Stimulated activated CD8-positive, alpha-beta memory T cell treated with anti-CD3 and anti-CD28 coated beads, Interleukin-4, amount 100 ng/mL, for 24 hours (primary cell): ENCODE results near the gene DTX2.
"Not testable (repeated sequence)": the region's sequence is repeated elsewhere in the genome, so short reads cannot be mapped to it uniquely, and the experiment has no call there.

ENCODE experiments used
- DNase-seq: peaks from one replicate; pipeline ENCODE4 v3.0.0-alpha.2; 2020; ENCODE audit warnings: low read depth

DTX2 gene

DNA sequence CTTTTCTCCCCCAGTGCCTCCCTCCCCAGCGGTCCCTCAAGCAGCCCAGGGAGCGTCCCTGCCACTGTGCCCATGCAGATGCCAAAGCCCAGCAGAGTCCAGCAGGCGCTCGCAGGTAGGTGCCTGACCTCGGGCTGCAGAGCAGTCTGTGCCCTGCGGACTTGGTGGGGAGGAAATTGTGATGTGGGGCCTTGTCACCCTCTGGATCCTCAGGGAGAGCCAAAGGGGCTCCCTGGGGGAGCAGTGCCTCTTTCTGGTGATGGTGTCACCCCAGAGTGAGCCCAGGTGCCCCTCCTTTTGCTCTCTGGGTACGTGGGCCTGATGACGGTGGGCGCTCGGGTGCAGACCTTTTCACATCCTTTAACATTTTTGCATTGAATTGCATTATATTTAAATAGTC is 30.6 kb downstream of the DTX2 start:
- DNase-seq = not testable (repeated sequence)

DNA sequence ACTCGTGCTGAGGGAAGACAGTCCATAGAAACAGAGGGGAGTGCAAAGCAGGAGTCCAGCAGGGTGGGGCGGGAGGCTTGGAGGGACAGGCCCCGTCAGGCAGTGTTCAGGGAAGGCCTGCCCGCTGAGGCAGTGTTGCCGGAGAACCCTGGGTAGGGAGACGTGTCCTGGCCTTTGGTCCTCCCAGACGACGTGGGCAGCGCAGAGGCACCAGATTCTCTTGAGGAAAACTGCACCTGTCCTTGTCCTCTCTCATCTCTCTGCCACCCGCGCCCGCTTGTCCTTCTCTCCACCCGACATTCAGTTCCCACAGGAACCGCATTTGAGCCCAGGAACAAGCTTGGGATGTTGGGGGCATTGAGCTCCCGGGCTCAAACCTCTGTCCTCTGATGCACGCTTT is 34.2 kb downstream of the DTX2 start:
- DNase-seq = not testable (repeated sequence)

DNA sequence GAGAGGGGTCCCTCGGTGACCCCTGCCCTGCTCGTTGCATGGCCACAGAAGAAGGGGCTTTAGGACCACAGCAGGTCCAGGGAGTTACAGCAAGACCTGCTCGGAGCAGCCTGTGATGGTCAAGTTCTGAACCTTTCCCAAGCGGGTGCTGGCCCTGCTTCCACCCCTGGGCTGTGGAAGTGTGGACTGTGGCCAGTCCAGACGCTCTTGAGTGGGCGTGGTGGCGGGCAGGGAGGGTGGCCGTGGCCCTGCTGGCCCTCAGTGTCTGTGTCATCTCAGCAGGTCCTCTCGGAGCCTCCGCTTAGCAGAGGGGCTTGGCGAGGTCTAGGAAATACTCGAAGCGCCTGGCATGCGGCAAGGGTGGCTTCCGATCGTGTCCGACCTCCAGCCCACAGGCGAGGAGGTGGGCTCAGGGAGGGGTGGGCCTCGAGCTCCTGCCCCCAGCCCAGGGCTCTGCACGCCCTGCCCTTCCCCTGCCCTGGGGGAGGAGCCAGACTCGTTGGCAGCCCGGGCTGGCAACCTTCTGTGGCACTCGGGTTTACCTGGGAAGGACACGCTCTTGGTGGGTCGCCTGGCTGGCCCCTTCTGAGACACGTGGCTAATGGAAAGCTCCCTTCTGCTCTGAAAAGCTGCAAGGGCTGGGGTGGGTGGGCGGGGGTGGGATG is 36.5 kb downstream of the DTX2 start:
- not testable (repeated sequence) for DNase-seq

DNA sequence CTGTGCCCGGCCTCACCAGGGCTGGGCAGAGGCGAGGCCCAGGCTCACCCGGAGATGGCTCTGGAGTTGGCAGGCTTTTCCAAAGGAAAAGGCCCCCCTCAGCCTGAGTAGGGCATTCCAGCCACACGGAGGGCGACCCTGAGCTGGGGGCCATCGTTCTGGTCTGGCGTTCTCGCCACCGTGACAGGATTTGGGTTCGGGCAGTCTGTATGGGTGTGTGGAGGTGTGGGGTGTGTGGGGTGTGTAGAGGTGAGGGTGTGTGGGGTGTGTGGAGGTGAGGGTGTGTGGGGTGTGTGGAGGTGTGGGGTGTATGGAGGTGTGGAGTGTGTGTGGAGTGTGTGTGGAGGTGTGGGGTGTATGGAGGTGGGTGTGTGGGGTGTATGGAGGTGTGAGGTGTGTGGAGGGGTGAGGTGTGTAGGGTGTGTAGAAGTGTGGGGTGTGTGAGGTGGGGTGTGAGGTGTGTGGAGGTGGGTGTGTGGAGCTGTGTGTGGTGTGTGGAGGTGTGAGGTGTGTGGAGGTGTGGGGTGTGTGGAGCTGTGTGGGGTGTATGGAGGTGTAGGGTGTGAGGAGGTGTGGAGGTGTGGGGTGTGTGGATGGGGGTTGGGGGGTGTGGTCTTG is 37.2 kb downstream of the DTX2 start:
- DNase-seq = not testable (repeated sequence)

DNA sequence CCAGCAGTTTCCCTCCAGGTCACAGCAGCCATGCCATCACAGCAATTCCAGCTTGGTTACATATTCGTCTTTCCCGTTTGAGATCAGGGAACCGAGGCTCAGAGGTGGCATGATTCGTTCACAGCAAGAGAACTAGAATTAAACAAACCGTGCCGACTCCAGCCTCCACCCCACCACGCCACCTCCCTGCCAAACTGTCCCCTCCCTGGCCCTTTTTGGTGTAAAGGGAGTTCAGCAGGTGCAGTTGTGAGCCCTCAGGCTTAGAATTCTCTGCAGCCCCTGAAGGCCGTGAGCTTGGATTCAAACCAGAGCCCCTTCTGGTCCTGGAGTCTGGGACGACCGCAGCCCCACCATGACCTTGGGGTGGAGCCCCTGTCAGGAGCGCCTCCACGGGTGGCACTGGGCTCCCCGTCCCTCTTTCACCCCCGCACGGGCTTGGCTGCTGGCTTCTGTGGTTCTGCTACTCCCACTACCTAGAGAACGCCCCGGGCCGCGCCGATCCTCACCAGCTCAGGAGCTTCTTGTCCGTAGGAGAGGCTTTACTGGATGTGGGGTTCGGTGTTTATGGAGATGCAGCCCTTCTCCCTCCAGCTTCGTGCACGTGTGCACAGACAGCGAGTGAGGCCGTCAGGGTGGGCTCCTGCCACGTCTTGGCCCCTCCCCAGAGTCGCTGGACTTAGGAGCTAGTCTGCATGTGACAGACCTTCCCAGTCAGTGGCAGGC is 37.9 kb downstream of the DTX2 start:
- not testable (repeated sequence) for DNase-seq

GRCh38 chr7:76499924-76500241 is 38.4 kb downstream of the DTX2 start:
- not testable (repeated sequence) for DNase-seq

- DNase-seq = not testable (repeated sequence)
These were observed 40.7 kb downstream of the DTX2 start for GRCh38 chr7:76502224-76502623.

- not testable (repeated sequence) for DNase-seq
These were observed 41.3 kb downstream of the DTX2 start for GRCh38 chr7:76502836-76503235.

GRCh38 chr7:76503244-76503643 is 41.7 kb downstream of the DTX2 start:
- DNase-seq = not testable (repeated sequence)

DNA sequence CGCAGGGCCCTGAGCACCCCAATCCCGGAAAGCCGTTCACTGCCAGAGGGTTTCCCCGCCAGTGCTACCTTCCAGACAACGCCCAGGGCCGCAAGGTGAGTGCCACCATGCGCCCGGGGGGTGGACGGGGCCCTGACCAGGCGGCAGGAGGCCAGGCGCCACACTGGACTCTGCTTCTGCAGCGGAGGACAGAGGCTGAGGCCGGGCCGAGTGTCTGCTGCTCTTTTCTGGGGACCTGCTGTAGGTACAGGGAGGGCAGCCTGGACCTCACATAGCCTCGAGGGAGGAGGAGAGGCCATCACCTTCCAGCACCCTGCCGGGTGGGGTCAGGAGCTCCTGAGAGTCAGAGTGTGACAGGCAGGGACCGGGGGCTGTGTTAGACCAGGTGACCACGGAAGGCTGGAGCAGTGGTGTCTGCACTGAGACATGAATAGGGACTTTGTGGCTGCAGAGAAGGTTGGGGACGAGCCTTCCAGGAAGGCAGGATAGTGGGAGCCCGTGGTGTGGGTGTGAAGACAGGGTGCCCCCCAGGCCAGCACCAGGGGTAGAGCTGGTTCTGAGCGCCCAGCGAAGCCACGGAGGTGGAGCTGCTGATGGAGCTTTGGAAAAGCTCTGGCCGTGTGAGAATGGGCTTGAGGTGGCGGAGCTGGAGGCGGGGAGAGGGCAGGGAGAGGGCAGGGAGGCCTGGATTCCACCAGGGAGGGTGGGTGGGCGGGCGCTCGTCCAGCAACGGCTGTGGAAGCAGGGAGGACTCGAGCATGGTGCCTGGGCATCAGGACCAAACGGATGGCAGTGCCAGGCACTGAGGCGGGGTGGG is 43.0 kb downstream of the DTX2 start:
- DNase-seq = not testable (repeated sequence)

- no peak for DNase-seq
These were observed 43.9 kb downstream of the DTX2 start for GRCh38 chr7:76505168-76506080.

GRCh38 chr7:76506081-76506440 is 44.6 kb downstream of the DTX2 start:
- no peak for DNase-seq

GRCh38 chr7:76506643-76507042 is 45.1 kb downstream of the DTX2 start:
- DNase-seq = not testable (repeated sequence)

GRCh38 chr7:76507723-76508406 is 46.4 kb downstream of the DTX2 start:
- no peak for DNase-seq

DNA sequence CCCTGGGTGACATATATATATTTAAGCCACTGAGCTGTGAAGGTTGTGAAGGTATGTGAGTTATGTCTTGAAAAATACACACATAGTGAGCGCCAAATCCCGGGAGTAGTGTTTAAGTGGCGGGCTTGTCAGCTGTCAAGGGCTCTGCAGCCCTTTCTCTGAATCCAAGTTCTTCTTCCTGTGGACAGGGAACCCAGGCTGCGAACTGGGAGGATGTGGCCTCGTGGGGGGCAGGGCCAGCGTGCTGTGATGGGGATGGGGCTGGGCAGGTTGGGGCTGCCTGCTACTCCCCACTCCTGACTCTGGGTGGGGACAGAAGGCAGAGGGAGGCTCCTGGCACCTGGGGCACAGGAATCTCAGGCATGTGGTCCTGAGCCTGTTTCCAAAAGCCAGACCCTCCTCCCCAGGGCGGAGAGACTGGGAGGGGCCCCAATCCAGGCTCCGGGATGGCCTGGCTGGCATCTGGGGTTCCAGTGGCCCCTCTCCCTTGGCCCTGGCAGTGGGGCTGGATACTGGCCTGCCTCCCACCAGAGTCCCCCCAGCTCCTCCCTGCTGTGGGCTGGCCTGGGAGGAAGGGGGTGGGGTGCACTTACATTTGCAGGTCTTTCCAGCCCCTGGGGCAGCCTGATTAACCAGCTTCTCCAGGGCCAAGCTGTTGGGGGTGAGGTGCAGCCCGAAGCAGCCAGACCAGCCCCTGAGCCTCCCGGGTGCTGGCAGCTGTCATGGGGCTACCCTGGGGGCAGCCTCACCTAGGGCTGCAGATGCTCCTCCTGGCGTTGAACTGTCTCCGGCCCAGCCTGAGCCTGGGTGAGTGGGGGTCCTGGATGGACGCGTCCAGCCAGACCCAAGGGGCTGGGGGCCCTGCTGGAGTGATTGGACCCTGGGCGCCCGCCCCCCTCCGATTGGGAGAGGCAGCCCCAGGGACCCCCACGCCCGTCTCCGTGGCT is 48.7 kb downstream of the DTX2 start, which contains the start of gene UPK3B:
Gene UPK3B (plus strand): TSS at position 622 of the 947 bp plus-strand sequence. CDS start 101 bp downstream, at position 723.
- DNase-seq = no peak

GRCh38 chr7:76511200-76511910 is 49.8 kb downstream of the DTX2 start:
- not testable (repeated sequence) for DNase-seq

DNA sequence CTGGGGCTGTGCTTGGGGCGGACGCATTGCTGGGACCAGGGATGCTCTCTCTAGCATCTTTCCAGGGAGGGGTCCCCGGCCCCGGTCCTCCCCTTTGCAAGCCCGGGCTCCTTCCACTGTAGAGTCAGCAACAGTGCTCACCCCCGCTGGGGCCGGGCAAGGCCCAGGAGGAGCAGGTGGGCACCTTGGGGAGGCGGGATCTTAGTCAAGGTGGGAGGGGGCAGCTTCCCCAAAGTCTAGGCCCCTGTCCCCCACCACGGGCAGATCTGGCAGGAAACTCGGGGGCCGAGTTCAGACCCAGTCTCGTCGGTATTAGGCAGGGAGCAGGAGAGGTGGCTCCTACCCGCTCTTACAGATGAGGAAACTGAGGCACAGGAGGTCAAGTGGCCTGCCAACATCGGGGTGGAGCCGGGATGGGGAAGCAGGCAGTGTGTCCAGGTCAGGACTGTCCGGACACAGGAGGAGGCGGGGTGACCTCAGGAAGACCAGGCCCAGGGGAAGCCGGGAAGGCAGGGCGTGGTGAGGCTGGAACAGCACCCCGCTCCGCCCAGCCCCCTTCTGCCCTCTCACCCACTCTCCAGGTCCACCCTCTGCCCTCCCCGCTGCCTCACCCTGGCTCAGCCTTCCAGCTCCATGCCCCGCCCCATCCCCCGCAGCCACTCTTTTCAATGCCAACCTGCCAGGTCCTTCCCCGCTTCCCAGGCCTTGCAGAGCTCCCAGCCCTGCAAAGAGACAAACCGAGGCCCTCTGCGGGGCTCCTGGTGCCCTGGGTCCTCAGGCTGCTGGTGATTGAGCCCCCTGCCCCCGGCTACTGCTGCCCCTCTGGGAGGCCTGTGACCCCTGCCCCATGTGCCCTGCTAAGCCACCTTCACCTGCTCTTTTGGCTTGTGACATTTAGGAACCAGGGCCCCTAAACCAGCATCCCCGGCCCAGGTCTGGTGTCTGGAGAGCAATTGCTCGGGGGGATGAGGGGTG is 50.7 kb downstream of the DTX2 start:
- not testable (repeated sequence) for DNase-seq
